OCI-LY7 (cell line): ENCODE results near the gene TDRD9. TPM values are rescaled to one million over a fixed set of nuclear protein-coding genes. Genes with fewer than 3 reads are reported as not detected.

Experiments
- BruUV-seq: library from RNA; stranded (reverse); fragments of 400-500 nt; replicated peaks from 2 replicates; lab custom pipeline; 2021; lab: Mats Ljungman, UMichigan
- CTCF ChIA-PET: fragments of 300-600 bp; sonication (Branson Sonifier 250); formaldehyde crosslinking; loops from one replicate; lab custom pipeline; 2022; ENCODE audit warnings: antibody characterized with exemption; ENCODE audit not compliant: unreplicated experiment; lab: Charles Lee
- POLR2A ChIA-PET: fragments of 300-600 bp; sonication (Branson Sonifier 250); formaldehyde crosslinking; loops from one replicate; lab custom pipeline; 2022; ENCODE audit warnings: antibody characterized with exemption; lab: Charles Lee
- DNase-seq: peaks from one replicate; pipeline ENCODE4 v3.0.0-alpha.2; 2015; ENCODE audit warnings: low spot score
- H2AFZ ChIP-seq: fragments of 200-600 bp; sonication (generic), shearing (Covaris generic); 2 replicates; pipeline ENCODE4 v1.6.1; 2014; ENCODE audit warnings: mild to moderate bottlenecking, antibody characterized with exemption, low read length, moderate library complexity
- H3K27ac ChIP-seq: fragments of 200-600 bp; sonication (generic); 2 replicates; pipeline ENCODE4 v1.5.1; 2014; ENCODE audit warnings: mixed run types, low read depth, mild to moderate bottlenecking, moderate library complexity, low read length, inconsistent platforms; ENCODE audit not compliant: poor library complexity, severe bottlenecking
- H3K36me3 ChIP-seq: fragments of 200-600 bp; sonication (generic); 2 replicates; pipeline ENCODE4 v1.6.1; 2014; ENCODE audit warnings: mild to moderate bottlenecking, antibody characterized with exemption, low read length, moderate library complexity, mixed read lengths; ENCODE audit not compliant: insufficient read depth
- H3K4me1 ChIP-seq: fragments of 200-600 bp; sonication (generic); 2 replicates; pipeline ENCODE4 v1.5.1; 2014; ENCODE audit warnings: mild to moderate bottlenecking, low read length; ENCODE audit not compliant: insufficient read depth, poor library complexity, severe bottlenecking
- H3K4me2 ChIP-seq: fragments of 200-600 bp; sonication (generic); 2 replicates; pipeline ENCODE4 v1.6.1; 2014; ENCODE audit warnings: mild to moderate bottlenecking, low read length
- H3K4me3 ChIP-seq: fragments of 200-600 bp; sonication (generic); 2 replicates; pipeline ENCODE4 v1.5.1; 2014; ENCODE audit warnings: mild to moderate bottlenecking, low read depth, low read length; ENCODE audit not compliant: poor library complexity, severe bottlenecking
- H3K79me2 ChIP-seq: fragments of 200-600 bp; sonication (generic); 2 replicates; pipeline ENCODE4 v1.6.1; 2016; ENCODE audit warnings: low read depth, mild to moderate bottlenecking, low read length, moderate library complexity, mixed read lengths; ENCODE audit not compliant: insufficient read depth
- H3K9me2 ChIP-seq: fragments of 200-600 bp; sonication (generic); 2 replicates; pipeline ENCODE4 v1.6.1; 2016; ENCODE audit warnings: mild to moderate bottlenecking, low read length, mixed read lengths; ENCODE audit not compliant: insufficient read depth
- H3K9me3 ChIP-seq: fragments of 200-600 bp; sonication (generic); 2 replicates; pipeline ENCODE4 v1.6.1; 2014; ENCODE audit warnings: mild to moderate bottlenecking, mixed run types, low read length, mixed read lengths
- H4K20me1 ChIP-seq: fragments of 200-600 bp; sonication (generic); 2 replicates; pipeline ENCODE4 v1.6.1; 2014; ENCODE audit warnings: mild to moderate bottlenecking, antibody characterized with exemption, low read length, moderate library complexity, mixed read lengths; ENCODE audit not compliant: insufficient read depth
- EZH2phosphoT487 ChIP-seq: fragments of 200-600 bp; sonication (generic); IDR thresholded peaks from 2 replicates; pipeline ENCODE4 v1.6.1; 2018; ENCODE audit warnings: low read depth, borderline replicate concordance, mild to moderate bottlenecking, mixed run types, antibody characterized with exemption, low read length, moderate library complexity, mixed read lengths
- intact Hi-C: fragments of 100-400 bp; cut with micrococcal nuclease; formaldehyde crosslinking; loops from one replicate; pipeline ENCODE4 v1.10.0; 2022; ENCODE audit not compliant: unreplicated experiment
- total RNA-seq, 2 experiments: library from RNA; depleted of rRNA in 1 of 2; stranded (reverse); fragments of >200 nt in 1 of 2; shearing (Covaris generic) in 1 of 2; gene quantifications; 2 replicates each; pipeline ENCODE4 v1.2.3, GENCODE V29; 2014 to 2022
- TF ChIP-seq, protein P1 (sequence below): fragments of 200-600 bp; sonication (generic); conservative IDR thresholded peaks from 2 replicates; pipeline ENCODE4 v1.5.1; 2014; ENCODE audit warnings: mild to moderate bottlenecking, antibody characterized with exemption, low read length, moderate library complexity, mixed read lengths

TDRD9 gene
- total RNA-seq, 2 experiments from 2014 or later, result not detected

DNA sequence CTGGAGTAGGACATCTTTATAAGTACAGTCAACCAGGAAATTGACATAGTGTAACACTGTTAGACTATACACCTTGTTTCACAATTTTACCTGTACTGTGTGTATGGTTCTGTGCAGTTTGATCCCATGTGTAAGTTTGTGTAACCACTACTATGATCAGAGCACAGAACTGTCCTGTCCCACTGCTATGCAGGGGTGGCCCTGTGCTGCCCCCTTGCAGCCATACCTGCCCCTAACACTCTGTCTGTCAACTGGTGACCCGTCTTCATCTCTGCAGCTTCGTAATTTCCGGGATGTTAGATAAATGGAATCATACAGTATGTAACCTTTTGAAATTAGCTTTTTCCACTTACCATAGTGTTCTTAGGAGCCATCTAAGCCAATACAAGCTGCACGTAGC, 72.7 kb downstream of the TDRD9 start:
- peak; percentile 31 for DNase-seq

DNA sequence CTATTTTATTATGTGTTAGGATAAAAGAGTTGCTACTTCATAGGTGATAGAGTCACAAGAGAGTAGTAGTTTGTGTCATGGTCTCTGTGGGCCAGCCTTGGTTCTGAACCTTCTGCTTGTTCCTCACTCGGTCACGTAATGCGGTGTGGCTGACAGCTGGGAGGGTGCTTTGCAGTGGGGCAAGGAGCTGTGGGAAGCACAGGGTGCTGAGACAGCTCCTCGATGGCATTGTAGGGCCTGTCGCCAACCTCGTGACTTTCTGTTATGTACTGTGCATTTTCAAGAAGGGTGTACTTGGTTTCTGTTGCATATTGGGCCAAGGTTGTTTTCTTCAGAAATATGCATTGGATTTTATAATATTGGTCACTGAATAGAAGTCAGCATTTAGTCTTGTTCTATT, 75.4 kb downstream of the TDRD9 start:
- ChIA-PET POLR2A (no interaction called here), CTCF (no interaction called here)
- no TSS peak for BruUV-seq

More for the DNA sequence above, 72.7 kb downstream of the TDRD9 start:
- ChIA-PET CTCF (no interaction called here), POLR2A (no interaction called here)
- Histone ChIP-seq H3K36me3 (no peaks in the 10 kb centered on the region), H3K4me3 (no peak overlapping the region), H4K20me1 (no peaks in the 10 kb centered on the region), H3K4me1 (no peaks in the 10 kb centered on the region), H2AFZ (no peak overlapping the region), H3K9me3 (no peaks in the 10 kb centered on the region), H3K4me2 (no peak overlapping the region), H3K79me2 (no peaks in the 10 kb centered on the region), H3K27ac (no peak overlapping the region), H3K9me2 (no peaks in the 10 kb centered on the region)
- BruUV-seq, result no TSS peak
- intact Hi-C loops, result no loop called here
- no peak for TF ChIP-seq EZH2phosphoT487
- TF ChIP-seq, protein P1, sequence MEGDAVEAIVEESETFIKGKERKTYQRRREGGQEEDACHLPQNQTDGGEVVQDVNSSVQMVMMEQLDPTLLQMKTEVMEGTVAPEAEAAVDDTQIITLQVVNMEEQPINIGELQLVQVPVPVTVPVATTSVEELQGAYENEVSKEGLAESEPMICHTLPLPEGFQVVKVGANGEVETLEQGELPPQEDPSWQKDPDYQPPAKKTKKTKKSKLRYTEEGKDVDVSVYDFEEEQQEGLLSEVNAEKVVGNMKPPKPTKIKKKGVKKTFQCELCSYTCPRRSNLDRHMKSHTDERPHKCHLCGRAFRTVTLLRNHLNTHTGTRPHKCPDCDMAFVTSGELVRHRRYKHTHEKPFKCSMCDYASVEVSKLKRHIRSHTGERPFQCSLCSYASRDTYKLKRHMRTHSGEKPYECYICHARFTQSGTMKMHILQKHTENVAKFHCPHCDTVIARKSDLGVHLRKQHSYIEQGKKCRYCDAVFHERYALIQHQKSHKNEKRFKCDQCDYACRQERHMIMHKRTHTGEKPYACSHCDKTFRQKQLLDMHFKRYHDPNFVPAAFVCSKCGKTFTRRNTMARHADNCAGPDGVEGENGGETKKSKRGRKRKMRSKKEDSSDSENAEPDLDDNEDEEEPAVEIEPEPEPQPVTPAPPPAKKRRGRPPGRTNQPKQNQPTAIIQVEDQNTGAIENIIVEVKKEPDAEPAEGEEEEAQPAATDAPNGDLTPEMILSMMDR, result peak; percentile 69

DNA sequence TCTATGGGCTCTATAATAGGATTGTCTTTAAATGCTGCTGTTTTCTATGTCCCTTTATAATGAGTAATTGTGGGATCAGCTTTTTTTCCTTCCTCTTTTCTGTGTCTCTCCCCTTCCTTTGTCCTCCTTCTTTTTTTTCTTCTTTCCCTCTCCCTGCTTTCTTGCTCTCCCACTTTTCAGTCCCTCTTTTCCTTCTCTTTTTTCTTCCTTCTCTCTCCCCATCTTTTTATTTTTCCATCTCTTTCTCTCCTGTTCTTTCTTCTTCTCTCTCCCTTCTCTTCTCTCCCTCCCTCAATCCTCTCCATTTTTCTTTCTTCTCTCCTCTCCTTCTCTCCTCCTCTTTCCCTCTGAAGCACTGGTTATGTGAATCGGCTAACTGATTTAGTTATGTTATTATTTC, 76.6 kb downstream of the TDRD9 start:
- no peaks in the 10 kb centered on the region for H3K9me2 ChIP-seq
- DNase-seq, result no peak
- no peak overlapping the region for H3K4me3 ChIP-seq
- H3K4me1 ChIP-seq, result no peaks in the 10 kb centered on the region
- CTCF ChIA-PET, result no interaction called here
- no peak overlapping the region for H3K4me2 ChIP-seq
- intact Hi-C loops, result no loop called here
- TF ChIP-seq, protein P1, result no peak
- TF ChIP-seq EZH2phosphoT487, result no peak
- no peak overlapping the region for H3K27ac ChIP-seq
- no peak overlapping the region for H2AFZ ChIP-seq
- H3K79me2 ChIP-seq, result no peaks in the 10 kb centered on the region
- no peaks in the 10 kb centered on the region for H3K9me3 ChIP-seq
- no peaks in the 10 kb centered on the region for H3K36me3 ChIP-seq
- H4K20me1 ChIP-seq, result no peaks in the 10 kb centered on the region
- POLR2A ChIA-PET, result no interaction called here
- no TSS peak for BruUV-seq

More for the DNA sequence above, 75.4 kb downstream of the TDRD9 start:
- no peak overlapping the region for H3K4me2 ChIP-seq
- H4K20me1 ChIP-seq, result no peaks in the 10 kb centered on the region
- intact Hi-C loops, result no loop called here
- H3K36me3 ChIP-seq, result no peaks in the 10 kb centered on the region
- no peaks in the 10 kb centered on the region for H3K9me2 ChIP-seq
- no peak overlapping the region for H2AFZ ChIP-seq
- H3K79me2 ChIP-seq, result no peaks in the 10 kb centered on the region
- H3K4me3 ChIP-seq, result no peak overlapping the region
- DNase-seq, result no peak
- no peaks in the 10 kb centered on the region for H3K9me3 ChIP-seq
- H3K4me1 ChIP-seq, result no peaks in the 10 kb centered on the region
- no peak for TF ChIP-seq EZH2phosphoT487
- TF ChIP-seq, protein P1, result no peak
- no peak overlapping the region for H3K27ac ChIP-seq
